Hypothalamus (tissue), 51 donors: Measurements from ENCODE around the gene SMPDL3B.

Source experiments
- DNase-seq, 51 donors: peaks; one replicate each; lab custom pipeline; 2025; lab: John Stamatoyannopoulos, UW

SMPDL3B gene

GRCh38 chr1:27938488-27938887 lies 3.7 kb downstream of the SMPDL3B start:
- DNase-seq = no peak

GRCh38 chr1:27940297-27940696 lies 5.5 kb downstream of the SMPDL3B start:
- peak in 10 of 51 donors; percentile 4 to 38 (median 14) for DNase-seq

GRCh38 chr1:27940870-27941560 lies 6.2 kb downstream of the SMPDL3B start:
- DNase-seq = no peak

GRCh38 chr1:27941671-27942540 lies 7.1 kb downstream of the SMPDL3B start:
- no peak for DNase-seq

- DNase-seq = no peak
Measured at GRCh38 chr1:27945020-27945419, 10.2 kb downstream of the SMPDL3B start.

- no peak for DNase-seq
Measured at GRCh38 chr1:27949027-27949426, 14.2 kb downstream of the SMPDL3B start.

GRCh38 chr1:27951396-27951795 lies 16.6 kb downstream of the SMPDL3B start:
- DNase-seq = no peak

GRCh38 chr1:27952147-27952546 lies 17.3 kb downstream of the SMPDL3B start:
- DNase-seq = no peak

GRCh38 chr1:27954186-27954585 lies 19.4 kb downstream of the SMPDL3B start:
- no peak for DNase-seq

GRCh38 chr1:27955076-27955475 lies 20.3 kb downstream of the SMPDL3B start:
- DNase-seq = no peak

- no peak for DNase-seq
Measured at GRCh38 chr1:27956761-27957160, 22.0 kb downstream of the SMPDL3B start.

- no peak for DNase-seq
Measured at GRCh38 chr1:27957655-27958054, 22.9 kb downstream of the SMPDL3B start.

GRCh38 chr1:27958513-27958912 lies 23.7 kb downstream of the SMPDL3B start:
- no peak for DNase-seq

- peak in 42 of 51 donors; percentile 16 to 75 (median 54) for DNase-seq
Measured at GRCh38 chr1:27959792-27960603, 25.2 kb downstream of the SMPDL3B start, which contains the start of gene XKR8. TSS of gene XKR8 (plus strand) at chr1:27959973. CDS start at chr1:27960070, 97 bp downstream.

- peak in 11 of 51 donors; percentile 15 to 49 (median 33) for DNase-seq
Measured at GRCh38 chr1:27960762-27961645, 26.2 kb downstream of the SMPDL3B start.

- DNase-seq = no peak
Measured at GRCh38 chr1:27961646-27962221, 26.9 kb downstream of the SMPDL3B start.

GRCh38 chr1:27963393-27963792 lies 28.6 kb downstream of the SMPDL3B start:
- DNase-seq = no peak

GRCh38 chr1:27966402-27967105 lies 31.8 kb downstream of the SMPDL3B start:
- DNase-seq = no peak
